Measurements from ENCODE around the gene ABCA8. TPM values are rescaled to one million over a fixed set of nuclear protein-coding genes. Genes with fewer than 3 reads are reported as not detected.

ABCA8 gene
- total RNA-seq, 2 experiments from 2014 or later, result not detected

- no peak for TF ChIP-seq CTCF (IDR thresholded peaks at IDR 0.05)
- Mint-ChIP-seq H3K27me3 (no peaks in the 10 kb centered on the region), H3K4me1 (ENCODE audit: low read depth) (no peaks in the 10 kb centered on the region), H3K36me3 (ENCODE audit: low read depth) (no peaks in the 10 kb centered on the region), H3K27ac (no peak overlapping the region), H3K4me3 (no peak overlapping the region), H3K9me3 (peaks cover 5% of the 10 kb centered on the region)
- H3K27me3 ChIP-seq (ENCODE audit: control insufficient read depth in 1 of 2, insufficient read depth in 2 of 2, low read length in 2 of 2), result no peaks in the 10 kb centered on the region
- POLR2A ChIA-PET, result no interaction called here
- CTCF ChIA-PET, result no interaction called here
- no peaks in the 10 kb centered on the region for H3K36me3 ChIP-seq (ENCODE audit: insufficient read depth, low read length)
- ATAC-seq (ENCODE audit: poor library complexity) (no peak), DNase-seq (no peak)
- no peak overlapping the region for H3K27ac ChIP-seq (ENCODE audit: low read depth in 1 of 2, low read length in 2 of 2)
- no peaks in the 10 kb centered on the region for H3K4me1 ChIP-seq (ENCODE audit: insufficient read depth, low read length)
- H3K9me3 ChIP-seq (ENCODE audit: control insufficient read depth in 1 of 2, insufficient read depth in 1 of 2, low read length in 2 of 2), result peaks cover 0 to 3% of the 10 kb centered on the region in 2 experiments
- no peak overlapping the region for H3K4me3 ChIP-seq (ENCODE audit: low read length)
- intact Hi-C loops (cut with DNase I, micrococcal nuclease), result no loop called here
These were observed 92.0 kb downstream of the ABCA8 start for GRCh38 chr17:68863091-68863652.

- H3K27me3 Mint-ChIP-seq, result peaks cover 3% of the 10 kb centered on the region
- CTCF ChIA-PET, result no interaction called here
- no peak overlapping the region for H3K4me3 ChIP-seq (ENCODE audit: low read length)
- no peaks in the 10 kb centered on the region for H3K27me3 ChIP-seq (ENCODE audit: control insufficient read depth in 1 of 2, insufficient read depth in 2 of 2, low read length in 2 of 2)
- intact Hi-C loops (cut with DNase I, micrococcal nuclease), result no loop called here
- H3K9me3 Mint-ChIP-seq, result peaks cover 5% of the 10 kb centered on the region
- TF ChIP-seq CTCF (IDR thresholded peaks at IDR 0.05), result no peak
- no peak overlapping the region for H3K27ac ChIP-seq (ENCODE audit: low read depth in 1 of 2, low read length in 2 of 2)
- H3K4me1 Mint-ChIP-seq (ENCODE audit: low read depth), result no peaks in the 10 kb centered on the region
- ATAC-seq (ENCODE audit: poor library complexity) (no peak), DNase-seq (no peak)
- no peak overlapping the region for H3K27ac Mint-ChIP-seq
- peaks cover 0 to 3% of the 10 kb centered on the region in 2 experiments for H3K9me3 ChIP-seq (ENCODE audit: control insufficient read depth in 1 of 2, insufficient read depth in 1 of 2, low read length in 2 of 2)
- POLR2A ChIA-PET, result no interaction called here
- no peak overlapping the region for H3K4me3 Mint-ChIP-seq
- no peaks in the 10 kb centered on the region for H3K4me1 ChIP-seq (ENCODE audit: insufficient read depth, low read length)
- H3K36me3 Mint-ChIP-seq (ENCODE audit: low read depth), result no peaks in the 10 kb centered on the region
- no peaks in the 10 kb centered on the region for H3K36me3 ChIP-seq (ENCODE audit: insufficient read depth, low read length)
These were observed 93.6 kb downstream of the ABCA8 start for GRCh38 chr17:68861602-68862001.

- Histone ChIP-seq H3K27ac (ENCODE audit: low read depth in 1 of 2, low read length in 2 of 2) (no peak overlapping the region), H3K9me3 (ENCODE audit: control insufficient read depth in 1 of 2, insufficient read depth in 1 of 2, low read length in 2 of 2) (peaks cover 0 to 3% of the 10 kb centered on the region in 2 experiments), H3K4me1 (ENCODE audit: insufficient read depth, low read length) (no peaks in the 10 kb centered on the region), H3K27me3 (ENCODE audit: control insufficient read depth in 1 of 2, insufficient read depth in 2 of 2, low read length in 2 of 2) (no peaks in the 10 kb centered on the region), H3K4me3 (ENCODE audit: low read length) (no peak overlapping the region), H3K36me3 (ENCODE audit: insufficient read depth, low read length) (no peaks in the 10 kb centered on the region)
- no peaks in the 10 kb centered on the region for H3K36me3 Mint-ChIP-seq (ENCODE audit: low read depth)
- ChIA-PET POLR2A (no interaction called here), CTCF (no interaction called here)
- DNase-seq, result no peak
- intact Hi-C loops (cut with DNase I, micrococcal nuclease), result no loop called here
- H3K4me3 Mint-ChIP-seq, result no peak overlapping the region
- H3K27ac Mint-ChIP-seq, result no peak overlapping the region
- peaks cover 5% of the 10 kb centered on the region for H3K9me3 Mint-ChIP-seq
- H3K27me3 Mint-ChIP-seq, result peaks cover 10% of the 10 kb centered on the region
- no peak for TF ChIP-seq CTCF (IDR thresholded peaks at IDR 0.05)
- ATAC-seq (ENCODE audit: poor library complexity), result no peak
- no peaks in the 10 kb centered on the region for H3K4me1 Mint-ChIP-seq (ENCODE audit: low read depth)
These were observed 94.3 kb downstream of the ABCA8 start for GRCh38 chr17:68860941-68861340.
